ENCODE data around the gene GRB2. TPM values are rescaled to one million over a fixed set of nuclear protein-coding genes. Genes with fewer than 3 reads are reported as not detected.
A peak's percentile ranks its signal among the peaks of the same experiment; 100 is the strongest.

The GRB2 gene
- total and polyA plus RNA-seq, 12 donors, result 23.5 to 85.5 (median 52.0) TPM

DNA sequence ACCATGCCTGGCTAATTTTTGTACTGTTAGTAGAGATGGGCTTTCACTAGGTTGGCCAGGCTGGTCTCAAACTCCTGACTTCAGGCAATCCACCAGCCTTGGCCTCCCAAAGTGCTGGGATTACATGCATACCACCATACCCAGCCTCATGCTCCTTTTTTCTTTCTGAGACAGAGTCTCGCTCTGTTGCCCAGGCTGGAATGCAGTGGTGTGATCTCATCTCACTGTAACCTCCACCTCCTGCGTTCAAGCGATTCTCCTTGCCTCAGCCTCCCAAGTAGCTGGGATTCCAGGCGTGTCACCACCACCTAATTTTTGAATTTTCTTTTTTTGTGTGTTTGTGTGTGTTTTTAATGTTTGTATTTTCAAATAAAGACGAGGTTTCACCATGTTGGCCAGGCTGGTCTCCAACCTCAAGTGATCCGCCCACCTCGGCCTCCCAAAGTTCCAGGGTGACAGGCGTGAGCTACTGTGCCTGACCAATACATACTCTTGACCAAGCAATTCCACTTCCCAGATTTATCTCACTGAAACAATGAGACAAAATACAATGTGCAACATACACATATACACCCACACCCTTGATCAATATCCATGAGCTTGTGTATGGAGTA, 5.0 kb downstream of the GRB2 start:
- Histone ChIP-seq H3K27me3 (no peaks in the 10 kb centered on the region), H3K36me3 (no peaks in the 10 kb centered on the region), H3K27ac (no peak overlapping the region), H3K4me1 (peaks cover 0 to 80% (median 37%) of the 10 kb centered on the region in 9 donors), H3K9me3 (no peaks in the 10 kb centered on the region), H3K4me3 (no peak overlapping the region)
- intact Hi-C loops (cut with DNase I), result loop anchor here in 2 of 10 donors (10.0 kb wide), 2 partner anchors 286 to 296 kb away; partner anchors contain the start of gene ARMC7 (in 1 of the 2)
- TF ChIP-seq, protein P1, sequence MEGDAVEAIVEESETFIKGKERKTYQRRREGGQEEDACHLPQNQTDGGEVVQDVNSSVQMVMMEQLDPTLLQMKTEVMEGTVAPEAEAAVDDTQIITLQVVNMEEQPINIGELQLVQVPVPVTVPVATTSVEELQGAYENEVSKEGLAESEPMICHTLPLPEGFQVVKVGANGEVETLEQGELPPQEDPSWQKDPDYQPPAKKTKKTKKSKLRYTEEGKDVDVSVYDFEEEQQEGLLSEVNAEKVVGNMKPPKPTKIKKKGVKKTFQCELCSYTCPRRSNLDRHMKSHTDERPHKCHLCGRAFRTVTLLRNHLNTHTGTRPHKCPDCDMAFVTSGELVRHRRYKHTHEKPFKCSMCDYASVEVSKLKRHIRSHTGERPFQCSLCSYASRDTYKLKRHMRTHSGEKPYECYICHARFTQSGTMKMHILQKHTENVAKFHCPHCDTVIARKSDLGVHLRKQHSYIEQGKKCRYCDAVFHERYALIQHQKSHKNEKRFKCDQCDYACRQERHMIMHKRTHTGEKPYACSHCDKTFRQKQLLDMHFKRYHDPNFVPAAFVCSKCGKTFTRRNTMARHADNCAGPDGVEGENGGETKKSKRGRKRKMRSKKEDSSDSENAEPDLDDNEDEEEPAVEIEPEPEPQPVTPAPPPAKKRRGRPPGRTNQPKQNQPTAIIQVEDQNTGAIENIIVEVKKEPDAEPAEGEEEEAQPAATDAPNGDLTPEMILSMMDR (IDR thresholded peaks at IDR 0.05), result no peak
- 94 to 95% methylated on average over 8 of the region's 8 CpGs for WGBS, 2 donors
- ATAC-seq (no peak), DNase-seq (no peak)

GRCh38 chr17:75398279-75398678, 7.2 kb downstream of the GRB2 start:
- Histone ChIP-seq H3K4me1 (peaks cover 0 to 91% (median 47%) of the 10 kb centered on the region in 9 donors), H3K36me3 (peaks cover 0 to under 1% (median 0%) of the 10 kb centered on the region in 9 donors), H3K4me3 (no peak overlapping the region), H3K27ac (no peak overlapping the region), H3K9me3 (no peaks in the 10 kb centered on the region), H3K27me3 (no peaks in the 10 kb centered on the region)
- ATAC-seq (no peak), DNase-seq (no peak)
- TF ChIP-seq, protein P1 (IDR thresholded peaks at IDR 0.05), result no peak
- WGBS, 2 donors, result 95 to 97% methylated on average over 4 of the region's 4 CpGs
- intact Hi-C loops (cut with DNase I), result no loop called here

DNA sequence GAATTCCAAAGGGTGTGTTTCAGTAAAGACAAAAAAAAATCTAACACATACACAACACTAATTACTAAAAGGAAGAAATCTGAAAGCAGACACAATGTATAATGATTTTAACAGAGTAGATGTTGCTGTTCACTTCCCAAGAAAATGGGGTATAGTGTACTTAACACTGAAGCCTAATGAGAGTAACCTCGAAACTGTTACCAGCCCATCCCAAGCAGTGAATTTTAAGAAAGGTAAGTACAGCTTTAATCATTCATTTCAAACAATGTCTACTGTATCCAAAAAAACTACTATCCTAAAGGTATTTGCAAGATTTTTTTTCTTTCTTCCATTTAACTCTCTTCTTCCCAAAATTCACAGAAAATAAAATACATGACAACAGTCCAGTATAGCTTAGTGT, 8.3 kb downstream of the GRB2 start:
- TF ChIP-seq, protein P1 (IDR thresholded peaks at IDR 0.05), result no peak
- no peaks in the 10 kb centered on the region for H3K9me3 ChIP-seq
- WGBS, 2 donors, result 60 to 78% methylated on average over 1 of the region's 1 CpG
- H3K27me3 ChIP-seq, result no peaks in the 10 kb centered on the region
- H3K27ac ChIP-seq, result peak overlapping the region in 2 of 10 donors; percentile 2 to 41
- ATAC-seq (no peak), DNase-seq (no peak)
- H3K36me3 ChIP-seq, result peaks cover 0 to 10% (median 0%) of the 10 kb centered on the region in 9 donors
- intact Hi-C loops (cut with DNase I), result no loop called here
- peaks cover 0 to 91% (median 48%) of the 10 kb centered on the region in 9 donors for H3K4me1 ChIP-seq
- H3K4me3 ChIP-seq, result no peak overlapping the region

DNA sequence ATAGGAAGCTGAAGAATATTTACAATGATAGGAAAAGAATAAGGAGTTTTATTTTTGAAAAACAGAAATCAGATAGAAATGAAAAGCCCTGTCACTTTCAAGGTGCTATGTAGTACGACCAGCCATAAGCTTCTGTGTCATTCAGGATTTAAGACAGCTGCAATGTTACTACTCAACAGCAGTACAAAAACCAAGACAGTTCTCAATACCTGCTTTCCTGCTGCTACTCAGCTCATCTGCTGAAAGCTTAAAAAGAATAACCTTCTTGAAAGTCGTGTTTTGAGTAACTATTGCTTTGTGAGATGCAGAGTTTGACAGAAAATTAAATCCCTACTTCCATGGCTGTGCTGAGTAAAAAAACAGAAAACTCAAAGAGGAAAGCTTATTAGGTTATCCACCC, 8.7 kb downstream of the GRB2 start:
- Histone ChIP-seq H3K27me3 (no peaks in the 10 kb centered on the region), H3K27ac (peak overlapping the region in 3 of 10 donors; percentile 2 to 32 (median 28)), H3K4me3 (no peak overlapping the region), H3K36me3 (peaks cover 0 to 15% (median 0%) of the 10 kb centered on the region in 9 donors), H3K9me3 (no peaks in the 10 kb centered on the region), H3K4me1 (peaks cover 0 to 91% (median 48%) of the 10 kb centered on the region in 9 donors)
- intact Hi-C loops (cut with DNase I), result no loop called here
- ATAC-seq (no peak), DNase-seq (no peak)
- WGBS, 2 donors, result 54 to 56% methylated on average over 2 of the region's 2 CpGs
- TF ChIP-seq, protein P1 (IDR thresholded peaks at IDR 0.05), result no peak
